ENCODE results near the gene SAMD13. TPM values are rescaled to one million over a fixed set of nuclear protein-coding genes. Genes with fewer than 3 reads are reported as not detected.

Gene SAMD13
- total and polyA plus RNA-seq, 8 donors, result 1.4 to 9.0 (median 4.1) TPM; not detected in 2

DNA sequence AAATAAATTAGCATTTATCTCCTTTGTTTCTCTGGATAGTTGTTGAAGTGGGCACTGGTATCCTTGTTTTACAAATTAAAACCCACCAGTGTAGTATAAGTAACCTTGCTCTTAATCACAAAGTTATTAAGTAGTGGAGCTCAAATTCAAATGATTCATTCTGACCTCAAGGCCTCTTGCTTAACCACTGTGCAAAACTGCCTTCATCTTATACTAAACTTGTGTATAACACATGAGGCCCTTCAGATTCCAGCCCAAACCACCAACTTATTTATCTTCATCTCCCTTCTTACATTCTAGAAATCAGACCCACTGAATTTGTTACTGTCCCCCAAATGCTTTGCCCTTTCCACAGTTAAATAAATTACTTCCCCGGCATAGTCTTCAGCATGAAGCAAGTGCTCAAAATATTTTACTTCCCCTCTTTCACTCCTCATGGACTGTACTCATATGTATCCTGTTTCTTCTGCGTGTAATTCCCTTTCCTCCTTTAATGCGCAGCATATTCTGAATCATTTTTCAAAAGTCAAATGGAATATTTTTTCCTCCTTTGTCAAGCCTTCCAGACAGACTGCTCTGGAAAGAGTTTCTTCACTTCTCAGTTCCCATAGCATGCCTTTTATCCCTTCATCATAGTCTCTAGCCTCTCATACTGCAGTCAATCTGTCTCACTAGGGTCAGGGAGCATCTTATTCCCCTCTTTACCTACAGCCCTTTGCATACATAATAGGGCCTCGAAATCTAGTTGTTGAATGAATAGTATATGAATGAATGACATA, 77.8 kb downstream of the SAMD13 start:
- intact Hi-C loops (cut with DNase I; ENCODE audit: low total_unique reads), result no loop called here
- 77 to 92% (median 86%) methylated on average over 4 of the region's 4 CpGs for WGBS, 5 donors
- no peaks in the 10 kb centered on the region for H3K36me3 ChIP-seq
- H3K9me3 ChIP-seq, result no peaks in the 10 kb centered on the region
- TF ChIP-seq POLR2A (IDR thresholded peaks at IDR 0.05) (no peak), POLR2AphosphoS5 (IDR thresholded peaks at IDR 0.05) (no peak), EP300 (IDR thresholded peaks at IDR 0.05) (no peak)
- TF ChIP-seq, protein P1, sequence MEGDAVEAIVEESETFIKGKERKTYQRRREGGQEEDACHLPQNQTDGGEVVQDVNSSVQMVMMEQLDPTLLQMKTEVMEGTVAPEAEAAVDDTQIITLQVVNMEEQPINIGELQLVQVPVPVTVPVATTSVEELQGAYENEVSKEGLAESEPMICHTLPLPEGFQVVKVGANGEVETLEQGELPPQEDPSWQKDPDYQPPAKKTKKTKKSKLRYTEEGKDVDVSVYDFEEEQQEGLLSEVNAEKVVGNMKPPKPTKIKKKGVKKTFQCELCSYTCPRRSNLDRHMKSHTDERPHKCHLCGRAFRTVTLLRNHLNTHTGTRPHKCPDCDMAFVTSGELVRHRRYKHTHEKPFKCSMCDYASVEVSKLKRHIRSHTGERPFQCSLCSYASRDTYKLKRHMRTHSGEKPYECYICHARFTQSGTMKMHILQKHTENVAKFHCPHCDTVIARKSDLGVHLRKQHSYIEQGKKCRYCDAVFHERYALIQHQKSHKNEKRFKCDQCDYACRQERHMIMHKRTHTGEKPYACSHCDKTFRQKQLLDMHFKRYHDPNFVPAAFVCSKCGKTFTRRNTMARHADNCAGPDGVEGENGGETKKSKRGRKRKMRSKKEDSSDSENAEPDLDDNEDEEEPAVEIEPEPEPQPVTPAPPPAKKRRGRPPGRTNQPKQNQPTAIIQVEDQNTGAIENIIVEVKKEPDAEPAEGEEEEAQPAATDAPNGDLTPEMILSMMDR (IDR thresholded peaks at IDR 0.05), result no peak
- no peak overlapping the region for H3K27ac ChIP-seq
- H3K4me3 ChIP-seq, result no peak overlapping the region
- peaks cover 0 to 10% (median 4%) of the 10 kb centered on the region in 4 donors for H3K4me1 ChIP-seq
- no peaks in the 10 kb centered on the region for H3K27me3 ChIP-seq
- DNase-seq, result no peak

DNA sequence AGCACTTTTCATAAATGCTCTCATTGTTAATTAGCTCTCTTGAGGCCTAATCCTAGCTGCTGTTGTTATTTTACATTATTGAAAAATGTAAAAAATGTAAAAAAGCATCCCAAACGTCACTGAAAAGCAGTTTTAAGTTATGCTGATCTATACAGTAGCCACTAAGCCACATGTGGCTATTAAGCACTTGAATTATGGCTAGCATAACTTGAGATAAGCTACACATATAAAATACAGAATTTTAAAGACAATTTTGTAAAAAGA, 78.3 kb downstream of the SAMD13 start:
- H3K27me3 ChIP-seq, result no peaks in the 10 kb centered on the region
- intact Hi-C loops (cut with DNase I; ENCODE audit: low total_unique reads), result no loop called here
- TF ChIP-seq POLR2A (IDR thresholded peaks at IDR 0.05) (no peak), EP300 (IDR thresholded peaks at IDR 0.05) (no peak), POLR2AphosphoS5 (IDR thresholded peaks at IDR 0.05) (no peak)
- TF ChIP-seq, protein P1 (IDR thresholded peaks at IDR 0.05), result no peak
- H3K9me3 ChIP-seq, result no peaks in the 10 kb centered on the region
- no peaks in the 10 kb centered on the region for H3K36me3 ChIP-seq
- DNase-seq, result no peak
- 71 to 86% (median 74%) methylated on average over 1 of the region's 1 CpG for WGBS, 5 donors
- peaks cover 0 to 10% (median 4%) of the 10 kb centered on the region in 4 donors for H3K4me1 ChIP-seq
- no peak overlapping the region for H3K4me3 ChIP-seq
- no peak overlapping the region for H3K27ac ChIP-seq

DNA sequence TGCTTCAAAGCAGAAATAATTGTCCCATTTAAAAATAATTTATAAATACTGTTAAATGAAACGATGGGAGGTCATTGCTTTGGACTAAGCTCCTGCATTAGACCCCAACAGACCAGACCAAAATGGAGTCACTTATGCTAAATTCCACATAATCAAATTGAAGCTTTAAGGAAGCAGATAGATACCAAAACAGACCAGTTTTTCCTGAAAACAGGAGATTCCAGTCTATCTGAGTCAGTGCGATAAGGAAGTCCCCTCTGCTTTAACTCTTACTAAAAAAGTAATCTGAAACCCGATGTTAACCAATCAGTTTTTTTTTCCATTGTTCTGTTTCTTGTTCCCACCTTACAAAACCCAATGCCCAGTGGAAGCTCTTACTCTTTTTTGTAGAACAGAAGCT, 80.6 kb downstream of the SAMD13 start:
- no peaks in the 10 kb centered on the region for H3K27me3 ChIP-seq
- intact Hi-C loops (cut with DNase I; ENCODE audit: low total_unique reads), result no loop called here
- no peaks in the 10 kb centered on the region for H3K36me3 ChIP-seq
- TF ChIP-seq, protein P1 (IDR thresholded peaks at IDR 0.05), result no peak
- TF ChIP-seq POLR2A (IDR thresholded peaks at IDR 0.05), result no peak
- TF ChIP-seq EP300 (IDR thresholded peaks at IDR 0.05), result no peak
- TF ChIP-seq POLR2AphosphoS5 (IDR thresholded peaks at IDR 0.05), result no peak
- H3K9me3 ChIP-seq, result no peaks in the 10 kb centered on the region
- no peak overlapping the region for H3K4me3 ChIP-seq
- WGBS, 5 donors, result 72 to 82% (median 77%) methylated on average over 3 of the region's 3 CpGs
- DNase-seq, result no peak
- H3K27ac ChIP-seq, result no peak overlapping the region
- H3K4me1 ChIP-seq, result peaks cover 0 to 10% (median 4%) of the 10 kb centered on the region in 4 donors

DNA sequence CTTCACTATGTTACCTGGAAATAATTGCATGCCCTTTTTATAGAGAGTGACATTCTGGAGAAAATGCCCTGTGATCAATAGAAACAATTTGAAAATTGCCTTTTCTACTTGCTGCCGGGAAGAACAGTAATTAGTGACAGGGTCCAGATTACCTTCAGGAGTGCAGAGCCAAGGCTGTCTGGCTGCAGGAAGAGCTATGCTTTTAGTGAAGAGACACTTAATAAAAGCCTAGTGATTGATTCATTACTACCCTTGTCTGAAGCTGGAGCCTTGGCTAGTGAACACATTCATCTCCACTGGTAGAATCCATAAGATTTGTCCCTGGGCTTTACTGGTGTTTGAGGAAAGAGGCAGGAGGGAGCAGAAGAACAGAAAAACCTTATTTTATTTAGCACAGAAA, 83.8 kb downstream of the SAMD13 start:
- no peak overlapping the region for H3K4me3 ChIP-seq
- H3K27ac ChIP-seq, result no peak overlapping the region
- no peak for DNase-seq
- intact Hi-C loops (cut with DNase I; ENCODE audit: low total_unique reads), result no loop called here
- H3K4me1 ChIP-seq, result no peaks in the 10 kb centered on the region
- H3K9me3 ChIP-seq, result no peaks in the 10 kb centered on the region
- no peaks in the 10 kb centered on the region for H3K27me3 ChIP-seq
- 83 to 94% (median 89%) methylated on average over 1 of the region's 1 CpG for WGBS, 5 donors
- TF ChIP-seq EP300 (IDR thresholded peaks at IDR 0.05), result no peak
- TF ChIP-seq POLR2A (IDR thresholded peaks at IDR 0.05), result no peak
- no peak for TF ChIP-seq POLR2AphosphoS5 (IDR thresholded peaks at IDR 0.05)
- TF ChIP-seq, protein P1 (IDR thresholded peaks at IDR 0.05), result no peak
- H3K36me3 ChIP-seq, result no peaks in the 10 kb centered on the region
